Common myeloid progenitor, CD34-positive (primary cell): ENCODE results near the gene WWOX.
"Not testable (repeated sequence)": the region's sequence is repeated elsewhere in the genome, so short reads cannot be mapped to it uniquely, and the experiment has no call there.

ENCODE experiments used
- CTCF ChIA-PET: fragments of 350-600 bp; sonication (Branson Sonifier 250); formaldehyde crosslinking; loops from one replicate; lab custom pipeline; 2021; ENCODE audit warnings: antibody characterized with exemption; lab: Charles Lee
- POLR2A ChIA-PET: fragments of 350-600 bp; sonication (Branson Sonifier 250); formaldehyde crosslinking; loops from one replicate; lab custom pipeline; 2021; ENCODE audit warnings: antibody characterized with exemption; lab: Charles Lee
- DNase-seq, 3 donors: peaks; one replicate each; pipeline versions ENCODE4 v3.0.0 to v3.0.0-alpha.2; 2013
- H3K27ac ChIP-seq, 2 experiments: 1 replicate in 1 of 2; 2 replicates in 1 of 2; pipeline ENCODE4 v1.7.0; 2013; ENCODE audit warnings: inconsistent platforms in 2 of 2, low read length in 2 of 2, mild to moderate bottlenecking in 2 of 2, low read depth in 1 of 2, moderate library complexity in 1 of 2; ENCODE audit not compliant: severe bottlenecking in 2 of 2, insufficient read depth in 1 of 2, poor library complexity in 1 of 2
- H3K27me3 ChIP-seq, 5 experiments: replicated peaks in 2 of 5; 1 replicate in 3 of 5; 2 replicates in 2 of 5; pipeline versions ENCODE4 v1.6.1 to v1.7.0; 2013; ENCODE audit warnings: low read length in 4 of 5, mild to moderate bottlenecking in 2 of 5, moderate library complexity in 2 of 5, inconsistent platforms in 1 of 5; ENCODE audit not compliant: insufficient read depth in 5 of 5, control insufficient read depth in 4 of 5
- H3K36me3 ChIP-seq, 4 experiments: 1 replicate in 2 of 4; 2 replicates in 2 of 4; pipeline versions ENCODE4 v1.6.1 to v1.7.0; 2013; ENCODE audit warnings: low read length in 3 of 4, control low read depth in 1 of 4, mild to moderate bottlenecking in 1 of 4; ENCODE audit not compliant: control insufficient read depth in 4 of 4, insufficient read depth in 4 of 4
- H3K4me1 ChIP-seq, 4 experiments: 1 replicate in 3 of 4; 2 replicates in 1 of 4; pipeline versions ENCODE4 v1.6.1 to v1.7.1; 2013; ENCODE audit warnings: low read length in 3 of 4, mild to moderate bottlenecking in 3 of 4, control low read depth in 1 of 4, inconsistent platforms in 1 of 4, moderate library complexity in 1 of 4; ENCODE audit not compliant: control insufficient read depth in 4 of 4, insufficient read depth in 4 of 4; ENCODE audit errors: control extremely low read depth in 1 of 4
- H3K4me3 ChIP-seq, 7 experiments: 1 replicate in 4 of 7; 2 replicates in 3 of 7; pipeline versions ENCODE4 v1.5.1 to v1.7.0; 2013; ENCODE audit warnings: mild to moderate bottlenecking in 7 of 7, low read length in 6 of 7, moderate library complexity in 6 of 7, inconsistent platforms in 2 of 7, low read depth in 2 of 7, control low read depth in 1 of 7; ENCODE audit not compliant: insufficient read depth in 4 of 7, control insufficient read depth in 1 of 7; ENCODE audit errors: extremely low read depth in 1 of 7
- H3K9me3 ChIP-seq, 5 experiments: 1 replicate in 4 of 5; 2 replicates in 1 of 5; pipeline versions ENCODE4 v1.6.1 to v1.7.1; 2013; ENCODE audit warnings: low read length in 4 of 5, mild to moderate bottlenecking in 2 of 5, inconsistent platforms in 1 of 5, low read depth in 1 of 5, moderate library complexity in 1 of 5; ENCODE audit not compliant: control insufficient read depth in 4 of 5, insufficient read depth in 2 of 5; ENCODE audit errors: control extremely low read depth in 1 of 5
- WGBS: methylation state at CpG from one replicate; pipeline ENCODE4 v1.1.5; 2013; ENCODE audit not compliant: insufficient coverage; 5-methylcytosine and 5-hydroxymethylcytosine counted together

Gene WWOX

GRCh38 chr16:78689536-78689935, 590.1 kb downstream of the WWOX start:
- H3K4me3 ChIP-seq, result no peak overlapping the region
- no peak for DNase-seq
- no peaks in the 10 kb centered on the region for H3K27me3 ChIP-seq
- H3K9me3 ChIP-seq, result peaks cover 0 to 3% (median 1%) of the 10 kb centered on the region in 5 experiments
- CTCF ChIA-PET, result no interaction called here
- POLR2A ChIA-PET, result no interaction called here
- H3K4me1 ChIP-seq, result no peaks in the 10 kb centered on the region
- no peak overlapping the region for H3K27ac ChIP-seq
- H3K36me3 ChIP-seq, result no peaks in the 10 kb centered on the region

- 97% methylated on average over 3 of the region's 4 CpGs for WGBS
- Histone ChIP-seq H3K4me1 (no peaks in the 10 kb centered on the region), H3K27ac (no peak overlapping the region), H3K4me3 (no peak overlapping the region), H3K9me3 (peaks cover 0 to 3% (median 1%) of the 10 kb centered on the region in 5 experiments), H3K36me3 (no peaks in the 10 kb centered on the region), H3K27me3 (no peaks in the 10 kb centered on the region)
- ChIA-PET POLR2A (no interaction called here), CTCF (no interaction called here)
- no peak for DNase-seq
Observed at GRCh38 chr16:78690510-78690909, 591.1 kb downstream of the WWOX start.

GRCh38 chr16:78691746-78692145, 592.3 kb downstream of the WWOX start:
- CTCF ChIA-PET, H3K36me3 ChIP-seq, H3K9me3 ChIP-seq, POLR2A ChIA-PET, DNase-seq, H3K4me1 ChIP-seq, H3K27ac ChIP-seq, H3K4me3 ChIP-seq, H3K27me3 ChIP-seq: not testable (repeated sequence)
- no CpG with 5 or more reads among the region's 3 CpGs for WGBS

- Histone ChIP-seq H3K9me3 (peaks cover 0 to 6% (median 1%) of the 10 kb centered on the region in 5 experiments), H3K27me3 (no peaks in the 10 kb centered on the region), H3K36me3 (no peaks in the 10 kb centered on the region), H3K4me1 (no peaks in the 10 kb centered on the region), H3K4me3 (no peak overlapping the region), H3K27ac (no peak overlapping the region)
- CTCF ChIA-PET, result no interaction called here
- no peak for DNase-seq
- WGBS, result 94% methylated on average over 4 of the region's 5 CpGs
- POLR2A ChIA-PET, result no interaction called here
Observed at GRCh38 chr16:78693496-78693895, 594.0 kb downstream of the WWOX start.

- no peak overlapping the region for H3K4me3 ChIP-seq
- peaks cover 0 to 6% (median 1%) of the 10 kb centered on the region in 5 experiments for H3K9me3 ChIP-seq
- ChIA-PET POLR2A (no interaction called here), CTCF (interaction anchor here (0.6 kb wide), 1 partner anchor 418 kb away, joined by 3 read pairs; no protein-coding TSS in a partner anchor)
- no peaks in the 10 kb centered on the region for H3K4me1 ChIP-seq
- no peaks in the 10 kb centered on the region for H3K36me3 ChIP-seq
- no peak for DNase-seq
- whole genome bisulfite sequencing, result 97% methylated on average over 3 of the region's 3 CpGs
- H3K27me3 ChIP-seq, result no peaks in the 10 kb centered on the region
- no peak overlapping the region for H3K27ac ChIP-seq
Observed at GRCh38 chr16:78694414-78694813, 595.0 kb downstream of the WWOX start.

GRCh38 chr16:78695391-78695790, 595.9 kb downstream of the WWOX start:
- no peak overlapping the region for H3K4me3 ChIP-seq
- H3K9me3 ChIP-seq, result peaks cover 0 to 6% (median 1%) of the 10 kb centered on the region in 5 experiments
- no peak overlapping the region for H3K27ac ChIP-seq
- no peaks in the 10 kb centered on the region for H3K36me3 ChIP-seq
- CTCF ChIA-PET, result interaction anchor here (1.0 kb wide), 1 partner anchor 71 kb away, joined by 3 read pairs; no protein-coding TSS in a partner anchor
- POLR2A ChIA-PET, result no interaction called here
- H3K4me1 ChIP-seq, result no peaks in the 10 kb centered on the region
- no peak for DNase-seq
- H3K27me3 ChIP-seq, result no peaks in the 10 kb centered on the region
- 97% methylated on average over 5 of the region's 6 CpGs for WGBS

DNA sequence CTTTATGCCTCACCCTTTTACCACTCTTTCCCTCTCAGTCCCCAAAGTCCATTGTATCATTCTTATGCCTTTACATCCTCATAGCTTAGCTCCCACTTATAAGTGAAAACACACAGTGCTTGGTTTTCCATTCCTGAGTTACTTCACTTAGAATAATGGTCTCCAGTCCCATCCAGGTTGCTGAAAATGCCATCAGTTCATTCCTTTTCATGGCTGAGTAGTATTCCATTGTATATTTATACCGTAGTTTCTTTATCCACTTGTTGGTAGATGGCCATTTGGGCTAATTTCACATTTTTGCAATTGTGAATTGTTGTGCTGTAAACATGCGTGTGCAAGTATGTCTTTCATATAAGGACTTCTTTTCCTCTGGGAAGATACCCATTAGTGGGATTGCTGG, 597.3 kb downstream of the WWOX start:
- no peaks in the 10 kb centered on the region for H3K4me1 ChIP-seq
- H3K27ac ChIP-seq, result no peak overlapping the region
- peaks cover 0 to 4% (median 0%) of the 10 kb centered on the region in 5 experiments for H3K9me3 ChIP-seq
- CTCF ChIA-PET, result no interaction called here
- no peak overlapping the region for H3K4me3 ChIP-seq
- DNase-seq, result no peak
- POLR2A ChIA-PET, result no interaction called here
- no peaks in the 10 kb centered on the region for H3K36me3 ChIP-seq
- WGBS, result no CpG with 5 or more reads among the region's 2 CpGs
- no peaks in the 10 kb centered on the region for H3K27me3 ChIP-seq
